HepG2 (cell line): ENCODE results near the gene CNOT6. TPM values are rescaled to one million over a fixed set of nuclear protein-coding genes. Genes with fewer than 3 reads are reported as not detected.
A peak's percentile ranks its signal among the peaks of the same experiment; 100 is the strongest.

Source experiments
- ATAC-seq: fragments of 200-7000 bp; cut with Tn5 transposase; 3 replicates; pipeline ENCODE4 v1.9.1; 2020; ENCODE audit warnings: mild to moderate bottlenecking, moderate library complexity
- BruUV-seq: library from RNA; stranded (reverse); fragments of 400-500 nt; replicated peaks from 2 replicates; lab custom pipeline; 2021; lab: Mats Ljungman, UMichigan
- CTCF ChIA-PET: fragments of 300-600 bp; formaldehyde crosslinking; extraction: SDS; loops from one replicate; lab custom pipeline; 2021; ENCODE audit warnings: low total read pairs, inconsistent platforms, low intra/inter-chr PET ratio; lab: Yijun Ruan, JAX
- POLR2A ChIA-PET: fragments of 350-600 bp; sonication (Branson Sonifier 250); formaldehyde crosslinking; loops from one replicate; lab custom pipeline; 2020; ENCODE audit warnings: antibody characterized with exemption, inconsistent platforms; lab: Yijun Ruan, JAX
- DNase-seq: peaks from one replicate; pipeline ENCODE4 v3.0.0-alpha.2; 2015; ENCODE audit warnings: low spot score
- FAIRE-seq: peaks from 3 replicates; lab custom pipeline; 2011; peaks lifted over from hg19 to GRCh38; lab: Jason Lieb, UNC
- H2AFZ ChIP-seq: one replicate; pipeline ENCODE4 v1.6.1; 2011; ENCODE audit warnings: low read length, inconsistent platforms
- H3K27ac ChIP-seq: fragments of 300-600 bp; 3 replicates; pipeline ENCODE4 v1.8.0; 2011; ENCODE audit warnings: mixed run types, mild to moderate bottlenecking, mixed read lengths, low read length, inconsistent platforms; ENCODE audit not compliant: insufficient read depth; ENCODE audit errors: extremely low read length
- H3K27me3 ChIP-seq, 2 experiments: fragments of 200-600 bp in 1 of 2; 2 replicates in 1 of 2; 3 replicates in 1 of 2; pipeline versions ENCODE4 v1.6.0 to v1.8.0; 2011; ENCODE audit warnings: low read length in 2 of 2, mild to moderate bottlenecking in 2 of 2, moderate library complexity in 2 of 2, inconsistent platforms in 1 of 2; ENCODE audit not compliant: insufficient read depth in 2 of 2, control insufficient read depth in 1 of 2
- H3K36me3 ChIP-seq, 2 experiments: fragments of 200-600 bp in 1 of 2; replicated peaks in 1 of 2; 2 replicates in 1 of 2; 3 replicates in 1 of 2; pipeline versions ENCODE4 v1.5.1 to v1.8.0; 2011; ENCODE audit warnings: low read length in 2 of 2, inconsistent platforms in 1 of 2; ENCODE audit not compliant: insufficient read depth in 2 of 2, control insufficient read depth in 1 of 2
- H3K4me1 ChIP-seq: 2 replicates; pipeline ENCODE4 v1.5.1; 2012; ENCODE audit warnings: low read length, inconsistent platforms; ENCODE audit not compliant: insufficient read depth
- H3K4me2 ChIP-seq: 2 replicates; pipeline ENCODE4 v1.6.0; 2011; ENCODE audit warnings: low read depth, low read length, inconsistent platforms
- H3K4me3 ChIP-seq, 3 experiments: fragments of 200-600 bp in 1 of 3; sonication (generic), shearing (Covaris generic) in 1 of 3; replicated peaks in 1 of 3; 2 replicates each; pipeline ENCODE4 v1.5.1; 2011 to 2016; ENCODE audit warnings: low read length in 3 of 3, inconsistent platforms in 2 of 3, low read depth in 2 of 3, mild to moderate bottlenecking in 2 of 3, control low read depth in 1 of 3, mixed read lengths in 1 of 3; ENCODE audit not compliant: insufficient read depth in 1 of 3
- H3K79me2 ChIP-seq: one replicate; pipeline ENCODE4 v1.6.1; 2011; ENCODE audit warnings: low read length, inconsistent platforms; ENCODE audit not compliant: insufficient read depth
- H3K9ac ChIP-seq: 2 replicates; pipeline ENCODE4 v1.6.0; 2011; ENCODE audit warnings: mild to moderate bottlenecking, low read depth, low read length, inconsistent platforms; ENCODE audit not compliant: insufficient read depth
- H3K9me3 ChIP-seq: 2 replicates; pipeline ENCODE4 v1.5.1; 2012; ENCODE audit warnings: mild to moderate bottlenecking, low read length
- H4K20me1 ChIP-seq: 2 replicates; pipeline ENCODE4 v1.6.0; 2011; ENCODE audit warnings: inconsistent platforms, mild to moderate bottlenecking, low read length, moderate library complexity; ENCODE audit not compliant: insufficient read depth
- FOXJ3 ChIP-seq: sonication (generic); formaldehyde crosslinking; IDR thresholded peaks from 2 replicates; pipeline ENCODE4 v1.4.0; 2020; ENCODE audit warnings: missing genetic modification reagents, mild to moderate bottlenecking, borderline replicate concordance
- GPN1 ChIP-seq: sonication (generic); formaldehyde crosslinking; IDR thresholded peaks from 2 replicates; pipeline ENCODE4 v1.5.1; 2020; ENCODE audit warnings: missing genetic modification reagents, borderline replicate concordance
- HMG20B ChIP-seq: conservative IDR thresholded peaks from 2 replicates; pipeline ENCODE4 v1.6.1; 2016; ENCODE audit warnings: missing genetic modification reagents, missing compliant biosample characterization
- IKZF1 ChIP-seq: fragments of 450-650 bp; IDR thresholded peaks from 2 replicates; pipeline ENCODE4 v1.7.1; 2016
- IKZF4 ChIP-seq: sonication (generic); formaldehyde crosslinking; IDR thresholded peaks from 2 replicates; pipeline ENCODE4 v1.5.1; 2020; ENCODE audit warnings: borderline replicate concordance, mild to moderate bottlenecking, low read depth, missing genetic modification reagents; ENCODE audit errors: not compliant biosample characterization
- KMT2B ChIP-seq: IDR thresholded peaks from 2 replicates; pipeline ENCODE4 v1.6.1; 2016; ENCODE audit warnings: missing genetic modification reagents, missing compliant biosample characterization
- NFKBIZ ChIP-seq: IDR thresholded peaks from 2 replicates; pipeline ENCODE4 v1.6.1; 2018; ENCODE audit warnings: missing genetic modification reagents, missing compliant biosample characterization
- RELA ChIP-seq: sonication (generic); formaldehyde crosslinking; IDR thresholded peaks from 2 replicates; pipeline ENCODE4 v1.4.0; 2020; ENCODE audit warnings: missing genetic modification reagents
- SIN3A ChIP-seq: IDR thresholded peaks from 2 replicates; pipeline ENCODE4 v1.6.1; 2011; ENCODE audit warnings: low read depth, mild to moderate bottlenecking, control low read depth, low read length, borderline replicate concordance
- TRAFD1 ChIP-seq: sonication (generic); formaldehyde crosslinking; IDR thresholded peaks from 2 replicates; pipeline ENCODE4 v1.5.1; 2020; ENCODE audit warnings: missing genetic modification reagents, mild to moderate bottlenecking, borderline replicate concordance
- ZNF10 ChIP-seq: sonication (generic); formaldehyde crosslinking; IDR thresholded peaks from 2 replicates; pipeline ENCODE4 v1.4.0; 2020; ENCODE audit warnings: mild to moderate bottlenecking, low read depth, missing genetic modification reagents, borderline replicate concordance
- ZNF543 ChIP-seq: sonication (generic); formaldehyde crosslinking; IDR thresholded peaks from 2 replicates; pipeline ENCODE4 v1.4.0; 2020; ENCODE audit warnings: mild to moderate bottlenecking, missing genetic modification reagents
- ZNF644 ChIP-seq: IDR thresholded peaks from 2 replicates; pipeline ENCODE4 v1.6.1; 2016; ENCODE audit warnings: low read depth
- WGBS: methylation state at CpG from one replicate; pipeline ENCODE4 v1.1.6; 2017; ENCODE audit warnings: low lambda C conversion rate; 5-methylcytosine and 5-hydroxymethylcytosine counted together
- in situ Hi-C: cut with HindIII; loops from 2 replicates; pipeline ENCODE4 v1.10.0; 2017; ENCODE audit warnings: low pct_unique_long_range_greater_than_20kb; ENCODE audit not compliant: extremely low pct_ligation_motif_present
- intact Hi-C: fragments of 100-400 bp; cut with micrococcal nuclease; formaldehyde crosslinking; loops from one replicate; pipeline ENCODE4 v1.10.0; 2022; ENCODE audit not compliant: unreplicated experiment
- polyA plus RNA-seq, 8 experiments: library from polyadenylated mRNA; depleted of rRNA in 3 of 8; stranded (reverse) in 7 of 8; unstranded in 1 of 8; fragments of >200 nt; fragmentation: Illumina TruSeq in 4 of 8; extraction: Trizol in 4 of 8; gene quantifications; 2 replicates each; pipeline versions ENCODE4 v1.2.1 to v1.2.3, GENCODE V29; 2011 to 2016; ENCODE audit warnings: low read depth in 4 of 8, missing spikeins in 1 of 8, mixed read lengths in 1 of 8; ENCODE audit not compliant: insufficient read depth in 1 of 8
- total RNA-seq, 5 experiments: library from RNA; depleted of rRNA; stranded (reverse); fragments of >200 nt; fragmentation: Illumina TruSeq; extraction: Trizol; gene quantifications; 2 replicates each; pipeline ENCODE4 v1.2.3, GENCODE V29; 2016; ENCODE audit warnings: low read depth in 1 of 5

Gene CNOT6
- total and polyA plus RNA-seq, 2 of the 13 experiments (the other 11 are each of a cell fraction or from before 2014, with no cell fraction given), result 8.8 to 9.1 TPM

GRCh38 chr5:180594311-180595045 lies 100.3 kb downstream of the CNOT6 start:
- no peaks in the 10 kb centered on the region for H3K36me3 ChIP-seq
- H3K9me3 ChIP-seq, result no peaks in the 10 kb centered on the region
- no peak for ATAC-seq
- no peak overlapping the region for H3K4me3 ChIP-seq
- 22% methylated on average over 5 of the region's 17 CpGs for WGBS
- in situ Hi-C loops (no loop called here), intact Hi-C loops (no loop called here)
- BruUV-seq, result no TSS peak
- no peaks in the 10 kb centered on the region for H3K79me2 ChIP-seq
- no peak for FAIRE-seq
- no peak overlapping the region for H3K4me2 ChIP-seq
- TF ChIP-seq HMG20B (CRISPR knock-in tag) (no peak), IKZF1 (0 out of 2 replicates have a peak, but pooled peaks have one; percentile 6)
- H3K27ac ChIP-seq, result no peak overlapping the region
- H2AFZ ChIP-seq, result no peak overlapping the region
- ChIA-PET CTCF (no interaction called here), POLR2A (no interaction called here)
- no peak overlapping the region for H3K9ac ChIP-seq
- H3K27me3 ChIP-seq, result peaks cover 23 to 68% of the 10 kb centered on the region in 2 experiments
- DNase-seq, result no peak
- no peaks in the 10 kb centered on the region for H4K20me1 ChIP-seq
- peaks cover 24% of the 10 kb centered on the region for H3K4me1 ChIP-seq

DNA sequence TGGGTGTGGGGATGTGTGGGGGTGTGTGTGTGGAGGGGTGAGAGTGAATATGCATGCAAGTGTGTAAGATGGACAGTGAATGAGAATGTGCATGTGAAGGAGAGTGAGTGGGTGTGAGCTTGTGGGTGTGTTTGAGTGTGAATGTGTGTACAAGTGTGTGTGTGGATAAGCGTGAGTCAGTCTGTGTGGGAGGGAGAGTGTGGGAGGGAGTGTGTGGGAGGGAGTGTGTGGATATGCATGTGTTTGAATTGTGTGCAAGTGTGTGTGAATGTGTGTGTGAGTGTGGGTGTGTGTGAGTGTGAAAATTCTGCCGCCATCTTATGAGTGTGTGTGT lies 100.8 kb downstream of the CNOT6 start:
- H3K27me3 ChIP-seq, result peaks cover 22 to 63% of the 10 kb centered on the region in 2 experiments
- no peaks in the 10 kb centered on the region for H4K20me1 ChIP-seq
- no peaks in the 10 kb centered on the region for H3K79me2 ChIP-seq
- ATAC-seq (no peak), DNase-seq (no peak), FAIRE-seq (no peak)
- in situ Hi-C loops, result no loop called here
- no peak overlapping the region for H3K27ac ChIP-seq
- intact Hi-C loops, result no loop called here
- TF ChIP-seq KMT2B (no peak), ZNF644 (CRISPR knock-in tag) (no peak), ZNF543 (CRISPR knock-in tag) (no peak), TRAFD1 (CRISPR knock-in tag) (no peak), ZNF10 (CRISPR knock-in tag) (no peak), NFKBIZ (CRISPR knock-in tag) (no peak), IKZF4 (CRISPR knock-in tag) (no peak), FOXJ3 (CRISPR knock-in tag) (no peak), RELA (CRISPR knock-in tag) (no peak), SIN3A (no peak), GPN1 (CRISPR knock-in tag) (no peak)
- peaks cover 24% of the 10 kb centered on the region for H3K4me1 ChIP-seq
- no TSS peak for BruUV-seq
- H3K4me2 ChIP-seq, result no peak overlapping the region
- POLR2A ChIA-PET, result no interaction called here
- no peak overlapping the region for H2AFZ ChIP-seq
- no peaks in the 10 kb centered on the region for H3K9me3 ChIP-seq
- WGBS, result 66% methylated on average over 2 of the region's 2 CpGs
- no peak overlapping the region for H3K9ac ChIP-seq
- H3K4me3 ChIP-seq, result no peak overlapping the region
- no peaks in the 10 kb centered on the region for H3K36me3 ChIP-seq
- CTCF ChIA-PET, result no interaction called here
